OCI-LY7 (cell line): Measurements from ENCODE around the gene RIC3.

ENCODE experiments used
- EZH2phosphoT487 ChIP-seq: fragments of 200-600 bp; sonication (generic); IDR thresholded peaks from 2 replicates; pipeline ENCODE4 v1.6.1; 2018; ENCODE audit warnings: low read depth, borderline replicate concordance, mild to moderate bottlenecking, mixed run types, antibody characterized with exemption, low read length, moderate library complexity, mixed read lengths
- TF ChIP-seq, protein P1 (sequence below): fragments of 200-600 bp; sonication (generic); conservative IDR thresholded peaks from 2 replicates; pipeline ENCODE4 v1.5.1; 2014; ENCODE audit warnings: mild to moderate bottlenecking, antibody characterized with exemption, low read length, moderate library complexity, mixed read lengths

DNA sequence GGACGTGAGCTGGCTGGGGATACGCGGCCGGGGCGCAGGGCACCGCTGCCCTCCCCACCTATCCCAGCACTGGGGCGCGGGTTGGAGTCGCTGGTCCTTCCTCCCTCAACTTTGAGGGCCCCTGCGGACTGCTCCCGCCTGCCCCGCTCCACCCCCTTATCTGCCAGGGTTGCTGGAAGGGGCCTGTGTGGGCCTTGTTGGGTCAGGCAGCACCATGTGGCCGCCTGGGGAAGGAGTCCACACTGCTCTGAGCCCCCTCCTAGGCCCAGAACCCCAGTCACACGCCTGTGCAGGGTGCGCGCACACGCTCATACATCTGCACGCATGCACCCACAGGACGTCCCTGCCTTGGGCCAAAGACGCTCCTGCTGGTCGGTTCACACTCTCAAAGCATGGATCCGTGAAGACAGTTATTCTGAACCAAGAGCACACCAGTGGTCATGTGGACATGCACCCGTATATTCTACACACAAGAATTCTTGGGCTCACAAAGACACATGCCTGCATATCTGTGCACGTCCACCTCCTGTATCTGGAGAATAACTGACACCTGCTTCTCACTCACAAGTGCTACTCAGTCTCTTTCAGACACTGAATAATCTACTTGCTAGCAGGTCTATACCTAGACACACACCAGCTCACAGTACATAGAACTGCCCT, 87.1 kb downstream of the RIC3 start:
- TF ChIP-seq, protein P1, sequence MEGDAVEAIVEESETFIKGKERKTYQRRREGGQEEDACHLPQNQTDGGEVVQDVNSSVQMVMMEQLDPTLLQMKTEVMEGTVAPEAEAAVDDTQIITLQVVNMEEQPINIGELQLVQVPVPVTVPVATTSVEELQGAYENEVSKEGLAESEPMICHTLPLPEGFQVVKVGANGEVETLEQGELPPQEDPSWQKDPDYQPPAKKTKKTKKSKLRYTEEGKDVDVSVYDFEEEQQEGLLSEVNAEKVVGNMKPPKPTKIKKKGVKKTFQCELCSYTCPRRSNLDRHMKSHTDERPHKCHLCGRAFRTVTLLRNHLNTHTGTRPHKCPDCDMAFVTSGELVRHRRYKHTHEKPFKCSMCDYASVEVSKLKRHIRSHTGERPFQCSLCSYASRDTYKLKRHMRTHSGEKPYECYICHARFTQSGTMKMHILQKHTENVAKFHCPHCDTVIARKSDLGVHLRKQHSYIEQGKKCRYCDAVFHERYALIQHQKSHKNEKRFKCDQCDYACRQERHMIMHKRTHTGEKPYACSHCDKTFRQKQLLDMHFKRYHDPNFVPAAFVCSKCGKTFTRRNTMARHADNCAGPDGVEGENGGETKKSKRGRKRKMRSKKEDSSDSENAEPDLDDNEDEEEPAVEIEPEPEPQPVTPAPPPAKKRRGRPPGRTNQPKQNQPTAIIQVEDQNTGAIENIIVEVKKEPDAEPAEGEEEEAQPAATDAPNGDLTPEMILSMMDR: no peak
- no peak for TF ChIP-seq EZH2phosphoT487
